Activated naive CD4-positive, alpha-beta T cell treated with anti-CD3 and anti-CD28 coated beads, Interleukin-2, amount 50 U/mL, for 72 hours (primary cell): ENCODE results near the gene SLC2A14. TPM values are rescaled to one million over a fixed set of nuclear protein-coding genes. Genes with fewer than 3 reads are reported as not detected.
"Not testable (repeated sequence)": the region's sequence is repeated elsewhere in the genome, so short reads cannot be mapped to it uniquely, and the experiment has no call there.

ENCODE experiments used
- ATAC-seq, 2 donors: fragments of 150-1000 bp; cut with Tn5 transposase; 2 replicates each; pipeline ENCODE4 v1.10.0; 2021; ENCODE audit warnings: mild to moderate bottlenecking in 2 of 2, moderate library complexity in 2 of 2
- DNase-seq, 2 donors: peaks; one replicate each; pipeline ENCODE4 v3.0.0; 2021 to 2022; ENCODE audit warnings: low spot score in 2 of 2
- H3K27ac Mint-ChIP-seq, 2 donors: one replicate each; pipeline ENCODE4 v1.8.0; 2022; ENCODE audit warnings: mild to moderate bottlenecking in 2 of 2, mixed read lengths in 2 of 2
- H3K36me3 Mint-ChIP-seq, 2 donors: one replicate each; pipeline ENCODE4 v1.8.0; 2022; ENCODE audit warnings: mixed read lengths in 2 of 2
- H3K9me3 Mint-ChIP-seq, 2 donors: one replicate each; pipeline ENCODE4 v1.8.0; 2022; ENCODE audit warnings: mixed read lengths in 2 of 2
- total RNA-seq, 2 donors: library from RNA; stranded (reverse); gene quantifications; one replicate each; pipeline ENCODE4 v1.2.3, GENCODE V29; 2022

The SLC2A14 gene
- total RNA-seq, 2 donors from 2014 or later = 0.09 to 4.6 TPM

GRCh38 chr12:7847226-7848097 is 25.3 kb downstream of the SLC2A14 start:
- not testable (repeated sequence) for ATAC-seq, DNase-seq, H3K9me3 Mint-ChIP-seq, H3K27ac Mint-ChIP-seq, H3K36me3 Mint-ChIP-seq

GRCh38 chr12:7844116-7844515 is 28.6 kb downstream of the SLC2A14 start:
- no peaks in the 10 kb centered on the region for H3K9me3 Mint-ChIP-seq
- no peak overlapping the region for H3K27ac Mint-ChIP-seq
- DNase-seq (no peak), ATAC-seq (no peak)
- no peaks in the 10 kb centered on the region for H3K36me3 Mint-ChIP-seq

GRCh38 chr12:7843583-7843982 is 29.1 kb downstream of the SLC2A14 start:
- H3K9me3 Mint-ChIP-seq, H3K27ac Mint-ChIP-seq, H3K36me3 Mint-ChIP-seq, DNase-seq: not testable (repeated sequence)
- peak; percentile 92 to 98 for ATAC-seq

- H3K36me3 Mint-ChIP-seq, H3K9me3 Mint-ChIP-seq, DNase-seq: not testable (repeated sequence)
- peak; percentile 49 to 57 for ATAC-seq
- peak overlapping the region in 1 of 2 donors; percentile 79 for H3K27ac Mint-ChIP-seq
Measured at GRCh38 chr12:7843149-7843548, 29.6 kb downstream of the SLC2A14 start.

- H3K36me3 Mint-ChIP-seq, H3K9me3 Mint-ChIP-seq, DNase-seq, H3K27ac Mint-ChIP-seq: not testable (repeated sequence)
- ATAC-seq = peak in 1 of 2 donors; percentile 54
Measured at GRCh38 chr12:7842444-7842843, 30.3 kb downstream of the SLC2A14 start.

GRCh38 chr12:7839848-7840247 is 32.9 kb downstream of the SLC2A14 start:
- not testable (repeated sequence) for H3K36me3 Mint-ChIP-seq, DNase-seq, H3K27ac Mint-ChIP-seq, ATAC-seq, H3K9me3 Mint-ChIP-seq

GRCh38 chr12:7839226-7839625 is 33.5 kb downstream of the SLC2A14 start:
- H3K27ac Mint-ChIP-seq, ATAC-seq, H3K9me3 Mint-ChIP-seq, H3K36me3 Mint-ChIP-seq, DNase-seq: not testable (repeated sequence)

GRCh38 chr12:7837366-7837765 is 35.3 kb downstream of the SLC2A14 start:
- H3K9me3 Mint-ChIP-seq = no peaks in the 10 kb centered on the region
- no peak for DNase-seq
- no peaks in the 10 kb centered on the region for H3K36me3 Mint-ChIP-seq
- H3K27ac Mint-ChIP-seq = no peak overlapping the region
- ATAC-seq = no peak

GRCh38 chr12:7835766-7836165 is 36.9 kb downstream of the SLC2A14 start:
- Mint-ChIP-seq H3K36me3 (no peaks in the 10 kb centered on the region), H3K9me3 (no peaks in the 10 kb centered on the region), H3K27ac (no peak overlapping the region)
- ATAC-seq (no peak), DNase-seq (no peak)

GRCh38 chr12:7835116-7835515 is 37.6 kb downstream of the SLC2A14 start:
- ATAC-seq (no peak), DNase-seq (no peak)
- H3K9me3 Mint-ChIP-seq = no peaks in the 10 kb centered on the region
- H3K27ac Mint-ChIP-seq = no peak overlapping the region
- no peaks in the 10 kb centered on the region for H3K36me3 Mint-ChIP-seq

- no peaks in the 10 kb centered on the region for H3K36me3 Mint-ChIP-seq
- no peak for ATAC-seq
- DNase-seq = no peak
- no peak overlapping the region for H3K27ac Mint-ChIP-seq
- H3K9me3 Mint-ChIP-seq = no peaks in the 10 kb centered on the region
Measured at GRCh38 chr12:7834701-7835100, 38.0 kb downstream of the SLC2A14 start.

- Mint-ChIP-seq H3K36me3 (no peaks in the 10 kb centered on the region), H3K9me3 (no peaks in the 10 kb centered on the region), H3K27ac (no peak overlapping the region)
- ATAC-seq = no peak
- no peak for DNase-seq
Measured at GRCh38 chr12:7833831-7834230, 38.9 kb downstream of the SLC2A14 start.

GRCh38 chr12:7833201-7833600 is 39.5 kb downstream of the SLC2A14 start:
- not testable (repeated sequence) for H3K9me3 Mint-ChIP-seq, H3K36me3 Mint-ChIP-seq, H3K27ac Mint-ChIP-seq, DNase-seq
- peak in 1 of 2 donors; percentile 35 for ATAC-seq

- peak in 1 of 2 donors; percentile 36 for DNase-seq
- H3K36me3 Mint-ChIP-seq = no peaks in the 10 kb centered on the region
- H3K9me3 Mint-ChIP-seq = no peaks in the 10 kb centered on the region
- no peak overlapping the region for H3K27ac Mint-ChIP-seq
- ATAC-seq = peak; percentile 78 to 89
Measured at GRCh38 chr12:7832059-7832696, 40.5 kb downstream of the SLC2A14 start.

GRCh38 chr12:7829737-7830136 is 43.0 kb downstream of the SLC2A14 start:
- not testable (repeated sequence) for DNase-seq, H3K36me3 Mint-ChIP-seq, ATAC-seq, H3K9me3 Mint-ChIP-seq, H3K27ac Mint-ChIP-seq

- not testable (repeated sequence) for H3K9me3 Mint-ChIP-seq, H3K36me3 Mint-ChIP-seq, ATAC-seq, DNase-seq, H3K27ac Mint-ChIP-seq
Measured at GRCh38 chr12:7825754-7826153, 47.0 kb downstream of the SLC2A14 start.

GRCh38 chr12:7806863-7807487 is 65.7 kb downstream of the SLC2A14 start:
- Mint-ChIP-seq H3K36me3 (no peaks in the 10 kb centered on the region), H3K27ac (no peak overlapping the region), H3K9me3 (no peaks in the 10 kb centered on the region)
- peak; percentile 71 to 73 for ATAC-seq
- DNase-seq = peak in 1 of 2 donors; percentile 73
